Measurements from ENCODE around the gene GALNT10. TPM values are rescaled to one million over a fixed set of nuclear protein-coding genes. Genes with fewer than 3 reads are reported as not detected.

GALNT10 gene
- total RNA-seq, 1 donor from 2014 or later = 10.2 TPM

DNA sequence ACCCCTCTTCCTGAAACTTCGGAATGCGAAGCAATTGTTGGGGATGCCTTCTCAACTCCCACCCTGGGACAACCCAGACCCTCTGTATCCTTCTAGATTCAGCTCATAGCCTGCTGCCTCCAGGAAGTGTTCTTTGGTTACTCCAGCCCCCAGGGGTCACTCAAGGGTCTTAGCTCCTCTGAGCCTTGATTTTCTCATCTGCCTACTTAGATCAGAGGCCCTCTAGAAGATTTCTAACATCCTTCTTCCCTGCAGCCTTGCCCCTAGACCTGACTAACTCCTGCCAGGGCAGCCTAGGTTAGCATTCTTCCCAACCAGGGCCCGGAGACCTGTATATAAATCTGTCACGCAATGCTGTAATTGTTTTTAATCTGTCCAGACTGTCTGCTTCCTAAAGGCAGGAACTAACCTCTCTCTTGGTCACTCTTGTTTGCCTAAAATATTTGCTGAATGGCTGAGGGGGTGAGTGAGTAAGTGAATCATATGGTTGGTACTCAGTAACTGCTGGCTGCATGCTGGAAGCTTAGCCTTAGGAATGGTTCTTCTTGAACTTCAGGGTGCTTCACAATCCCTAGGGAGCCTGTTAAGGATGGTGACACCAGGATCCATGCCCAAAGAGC, 8.2 kb downstream of the GALNT10 start:
- DNase-seq (ENCODE audit: low spot score) = no peak
- TF ChIP-seq, protein P1, sequence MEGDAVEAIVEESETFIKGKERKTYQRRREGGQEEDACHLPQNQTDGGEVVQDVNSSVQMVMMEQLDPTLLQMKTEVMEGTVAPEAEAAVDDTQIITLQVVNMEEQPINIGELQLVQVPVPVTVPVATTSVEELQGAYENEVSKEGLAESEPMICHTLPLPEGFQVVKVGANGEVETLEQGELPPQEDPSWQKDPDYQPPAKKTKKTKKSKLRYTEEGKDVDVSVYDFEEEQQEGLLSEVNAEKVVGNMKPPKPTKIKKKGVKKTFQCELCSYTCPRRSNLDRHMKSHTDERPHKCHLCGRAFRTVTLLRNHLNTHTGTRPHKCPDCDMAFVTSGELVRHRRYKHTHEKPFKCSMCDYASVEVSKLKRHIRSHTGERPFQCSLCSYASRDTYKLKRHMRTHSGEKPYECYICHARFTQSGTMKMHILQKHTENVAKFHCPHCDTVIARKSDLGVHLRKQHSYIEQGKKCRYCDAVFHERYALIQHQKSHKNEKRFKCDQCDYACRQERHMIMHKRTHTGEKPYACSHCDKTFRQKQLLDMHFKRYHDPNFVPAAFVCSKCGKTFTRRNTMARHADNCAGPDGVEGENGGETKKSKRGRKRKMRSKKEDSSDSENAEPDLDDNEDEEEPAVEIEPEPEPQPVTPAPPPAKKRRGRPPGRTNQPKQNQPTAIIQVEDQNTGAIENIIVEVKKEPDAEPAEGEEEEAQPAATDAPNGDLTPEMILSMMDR (IDR thresholded peaks at IDR 0.05) = no peak
- TF ChIP-seq EZH2phosphoT487 (IDR thresholded peaks at IDR 0.05) (no peak), EZH2 (IDR thresholded peaks at IDR 0.05) (no peak)
- Histone ChIP-seq H3K79me2 (ENCODE audit: low read depth) (no peaks in the 10 kb centered on the region), H3K9ac (no peak overlapping the region), H3K36me3 (no peaks in the 10 kb centered on the region), H3K27me3 (peaks cover 4% of the 10 kb centered on the region), H3K4me1 (peaks cover 26% of the 10 kb centered on the region), H3K4me2 (no peak overlapping the region), H3K4me3 (no peak overlapping the region), H3K9me3 (ENCODE audit: low read depth) (no peaks in the 10 kb centered on the region), H2AFZ (replicated peaks) (no peak overlapping the region), H3F3A (ENCODE audit: low read depth) (peaks cover 7% of the 10 kb centered on the region), H4K20me1 (ENCODE audit: low read depth) (no peaks in the 10 kb centered on the region), H3K27ac (no peak overlapping the region)
- Mint-ChIP-seq H3K27ac (peak overlapping the region; percentile 51), H3K36me3 (peaks cover 12% of the 10 kb centered on the region), H3K4me1 (peaks cover 58% of the 10 kb centered on the region), H3K4me3 (no peak overlapping the region), H3K27me3 (ENCODE audit: insufficient read depth, low read depth) (peaks cover 4% of the 10 kb centered on the region), H3K9me3 (no peaks in the 10 kb centered on the region)

DNA sequence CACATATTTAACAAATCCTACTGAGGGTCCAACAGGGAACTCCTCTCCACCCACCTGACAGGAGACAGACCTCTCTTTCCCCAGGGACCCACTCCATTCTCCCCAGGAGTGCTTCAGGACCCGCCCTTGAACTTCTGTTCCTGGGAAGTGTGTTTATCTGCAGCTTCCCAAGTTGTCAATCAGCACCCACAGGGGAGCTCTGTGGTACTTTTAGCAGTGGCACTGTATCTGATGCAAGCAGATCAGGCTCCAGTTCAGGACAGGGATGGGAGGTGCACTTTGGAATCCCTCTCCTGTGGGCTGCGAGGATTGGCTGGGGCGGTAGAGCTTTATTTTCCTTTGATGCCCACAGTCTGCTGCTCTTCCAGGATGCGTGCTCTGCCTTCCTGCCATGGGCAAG, 8.7 kb downstream of the GALNT10 start:
- no peaks in the 10 kb centered on the region for H3K36me3 ChIP-seq
- H3K27me3 Mint-ChIP-seq (ENCODE audit: insufficient read depth, low read depth) = peaks cover 4% of the 10 kb centered on the region
- peaks cover 55% of the 10 kb centered on the region for H3K4me1 Mint-ChIP-seq
- H3K9ac ChIP-seq = no peak overlapping the region
- no peak for DNase-seq (ENCODE audit: low spot score)
- H3K4me2 ChIP-seq = no peak overlapping the region
- no peak overlapping the region for H3K4me3 Mint-ChIP-seq
- no peak overlapping the region for H2AFZ ChIP-seq (replicated peaks)
- peaks cover 20% of the 10 kb centered on the region for H3K4me1 ChIP-seq
- H3K9me3 Mint-ChIP-seq = no peaks in the 10 kb centered on the region
- H3K27ac ChIP-seq = no peak overlapping the region
- H4K20me1 ChIP-seq (ENCODE audit: low read depth) = no peaks in the 10 kb centered on the region
- H3F3A ChIP-seq (ENCODE audit: low read depth) = peaks cover 4% of the 10 kb centered on the region
- no peak overlapping the region for H3K27ac Mint-ChIP-seq
- peaks cover 12% of the 10 kb centered on the region for H3K36me3 Mint-ChIP-seq
- TF ChIP-seq EZH2phosphoT487 (IDR thresholded peaks at IDR 0.05) = no peak
- no peak for TF ChIP-seq EZH2 (IDR thresholded peaks at IDR 0.05)
- TF ChIP-seq, protein P1 (IDR thresholded peaks at IDR 0.05) = no peak
- no peak overlapping the region for H3K4me3 ChIP-seq
- no peaks in the 10 kb centered on the region for H3K9me3 ChIP-seq (ENCODE audit: low read depth)
- no peaks in the 10 kb centered on the region for H3K27me3 ChIP-seq
- H3K79me2 ChIP-seq (ENCODE audit: low read depth) = no peaks in the 10 kb centered on the region

DNA sequence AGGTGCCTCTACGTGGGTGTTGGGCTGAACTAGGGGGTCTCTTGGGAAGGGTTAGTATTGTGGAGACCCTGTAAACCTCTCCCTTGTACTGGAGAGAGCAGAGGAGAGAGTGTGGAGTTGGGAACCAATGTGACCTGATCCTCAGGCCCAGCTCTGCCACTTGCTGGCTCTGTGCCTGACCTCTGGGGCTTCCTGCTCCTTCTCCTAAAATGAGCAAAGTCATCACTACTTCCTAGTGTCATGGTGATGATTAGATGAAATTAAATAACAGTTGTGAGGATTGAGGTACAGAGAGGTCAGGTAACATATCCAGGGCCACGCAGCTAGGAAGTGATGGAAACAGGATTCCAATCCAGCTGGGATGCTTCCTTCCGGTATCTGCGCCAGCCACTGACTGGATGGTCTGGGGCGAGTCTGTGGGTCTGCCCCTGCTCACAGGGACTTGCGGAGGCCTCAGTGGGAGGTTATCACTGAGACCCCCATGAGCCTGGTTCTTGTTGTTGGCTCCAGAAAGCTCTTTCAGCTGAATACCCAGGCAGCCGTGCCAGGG, 9.2 kb downstream of the GALNT10 start:
- Histone ChIP-seq H3K27me3 (no peaks in the 10 kb centered on the region), H3K4me1 (peaks cover 16% of the 10 kb centered on the region), H3K79me2 (ENCODE audit: low read depth) (no peaks in the 10 kb centered on the region), H3K27ac (no peak overlapping the region), H3F3A (ENCODE audit: low read depth) (no peaks in the 10 kb centered on the region), H3K9ac (no peak overlapping the region), H4K20me1 (ENCODE audit: low read depth) (no peaks in the 10 kb centered on the region), H3K4me3 (no peak overlapping the region), H3K9me3 (ENCODE audit: low read depth) (no peaks in the 10 kb centered on the region), H3K4me2 (no peak overlapping the region), H2AFZ (replicated peaks) (no peak overlapping the region), H3K36me3 (no peaks in the 10 kb centered on the region)
- TF ChIP-seq, protein P1 (IDR thresholded peaks at IDR 0.05) = no peak
- TF ChIP-seq EZH2phosphoT487 (IDR thresholded peaks at IDR 0.05) = no peak
- no peak for TF ChIP-seq EZH2 (IDR thresholded peaks at IDR 0.05)
- Mint-ChIP-seq H3K36me3 (peaks cover 12% of the 10 kb centered on the region), H3K27me3 (ENCODE audit: insufficient read depth, low read depth) (peaks cover 4% of the 10 kb centered on the region), H3K4me3 (no peak overlapping the region), H3K27ac (no peak overlapping the region), H3K4me1 (peaks cover 51% of the 10 kb centered on the region), H3K9me3 (no peaks in the 10 kb centered on the region)
- DNase-seq (ENCODE audit: low spot score) = no peak
